ENCODE results near the gene KLHL14.

Gene KLHL14

DNA sequence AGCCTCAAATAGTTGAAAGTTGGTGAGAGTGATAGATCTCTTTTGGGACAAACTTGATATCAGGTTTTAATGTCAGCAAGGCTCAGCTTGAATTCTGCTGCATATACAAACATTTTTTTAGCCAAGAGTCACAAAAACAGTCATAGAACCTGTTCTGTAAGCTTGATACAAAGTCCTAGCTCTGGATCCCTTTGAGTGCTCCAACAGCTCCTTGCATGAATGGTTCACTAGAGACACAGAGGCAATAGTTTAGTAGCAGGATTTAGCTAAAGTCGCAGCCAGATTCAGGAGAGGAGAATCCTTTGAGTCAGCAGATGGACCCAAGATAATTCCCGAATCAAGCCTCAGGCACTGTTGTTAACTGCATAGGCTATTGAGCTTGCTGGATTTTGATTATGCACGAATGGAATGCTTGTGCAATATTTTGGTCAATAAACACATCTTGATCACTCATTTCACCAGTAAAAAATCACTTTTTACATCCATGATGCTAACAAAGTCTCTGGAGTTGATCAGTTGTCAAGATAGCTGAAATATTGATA, 148.6 kb downstream of the KLHL14 start:
- no peak for DNase-seq

DNA sequence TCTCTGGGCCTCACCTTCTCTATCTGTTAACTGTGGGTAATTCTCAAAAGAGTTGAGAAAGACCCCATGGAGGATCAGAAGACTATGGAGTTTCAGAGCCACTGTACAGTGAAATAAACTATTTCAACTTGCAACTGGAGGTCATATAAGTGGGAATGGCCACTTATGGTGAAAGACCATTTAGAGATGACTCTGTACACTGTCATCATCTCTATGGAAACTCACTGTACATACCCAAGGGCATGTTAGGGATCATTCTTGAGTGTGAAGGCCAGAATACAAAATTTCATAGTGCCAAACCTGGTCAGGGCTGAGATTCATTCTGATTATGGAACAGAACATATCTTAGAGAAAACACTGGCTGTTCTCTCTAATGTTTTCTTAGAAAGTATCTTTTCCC, 149.3 kb downstream of the KLHL14 start:
- no peak for DNase-seq

Data from activated CD4-positive, CD25-positive, alpha-beta regulatory T cell (primary cell).